GM21619 (cell line): ENCODE results near the gene AMBRA1.

Experiments
- ATAC-seq: cut with Tn5 transposase; IDR thresholded peaks from one replicate; pipeline ENCODE4 v1.9.1; 2021; ENCODE audit not compliant: unreplicated experiment

Gene AMBRA1

DNA sequence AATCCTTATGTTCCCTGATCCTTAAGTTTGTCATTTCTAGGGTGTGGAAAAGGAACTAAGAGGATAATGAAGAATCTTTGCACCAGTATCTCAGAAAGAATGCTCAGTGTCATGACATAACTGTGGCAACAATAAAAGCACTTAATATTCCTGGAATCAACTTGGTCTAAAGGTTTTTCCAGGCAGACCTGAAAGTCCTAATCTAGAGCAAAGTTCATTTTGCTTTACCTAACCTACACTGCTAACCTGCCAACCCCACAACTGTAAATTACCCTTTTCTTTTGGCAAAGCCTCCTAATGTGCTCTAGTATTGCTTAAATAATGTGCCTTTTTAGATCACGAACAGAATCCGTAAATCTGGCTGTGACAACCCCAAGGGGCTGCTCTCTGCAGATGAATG lies 82.5 kb downstream of the AMBRA1 start:
- ATAC-seq = no peak

DNA sequence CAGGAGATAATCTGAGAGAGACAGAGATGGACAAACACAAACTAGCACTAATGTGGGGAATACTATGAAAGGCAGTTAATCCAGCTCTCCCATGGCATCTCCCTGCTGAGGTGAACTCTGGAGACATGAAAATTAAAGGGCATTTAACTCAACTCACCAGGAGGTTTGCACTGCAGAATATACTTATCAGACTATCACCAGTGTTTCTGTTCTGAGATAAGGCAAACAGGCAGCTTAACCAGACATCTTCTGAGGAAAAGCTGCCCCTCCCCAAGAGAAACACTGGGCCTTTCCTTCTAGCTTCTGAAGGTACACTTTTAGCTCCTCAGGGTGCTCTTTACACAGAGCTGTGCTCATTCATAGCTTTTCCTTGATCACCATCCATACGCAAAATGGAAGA lies 85.5 kb downstream of the AMBRA1 start:
- no peak for ATAC-seq

DNA sequence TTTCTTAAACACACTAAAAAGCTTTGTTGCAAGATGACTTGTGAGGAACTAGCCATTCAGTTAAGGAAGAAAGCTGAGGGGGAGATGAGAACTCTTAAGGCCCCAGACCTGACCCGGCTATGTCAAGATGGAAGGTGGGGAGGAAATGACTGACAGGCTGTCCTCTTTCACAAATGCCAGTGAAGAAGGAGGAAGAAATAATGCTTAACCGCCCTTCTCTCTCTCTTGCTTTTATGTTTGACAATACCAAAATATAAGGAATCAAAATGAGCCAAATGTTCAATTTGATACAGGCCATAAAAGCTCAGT lies 87.4 kb downstream of the AMBRA1 start:
- no peak for ATAC-seq

DNA sequence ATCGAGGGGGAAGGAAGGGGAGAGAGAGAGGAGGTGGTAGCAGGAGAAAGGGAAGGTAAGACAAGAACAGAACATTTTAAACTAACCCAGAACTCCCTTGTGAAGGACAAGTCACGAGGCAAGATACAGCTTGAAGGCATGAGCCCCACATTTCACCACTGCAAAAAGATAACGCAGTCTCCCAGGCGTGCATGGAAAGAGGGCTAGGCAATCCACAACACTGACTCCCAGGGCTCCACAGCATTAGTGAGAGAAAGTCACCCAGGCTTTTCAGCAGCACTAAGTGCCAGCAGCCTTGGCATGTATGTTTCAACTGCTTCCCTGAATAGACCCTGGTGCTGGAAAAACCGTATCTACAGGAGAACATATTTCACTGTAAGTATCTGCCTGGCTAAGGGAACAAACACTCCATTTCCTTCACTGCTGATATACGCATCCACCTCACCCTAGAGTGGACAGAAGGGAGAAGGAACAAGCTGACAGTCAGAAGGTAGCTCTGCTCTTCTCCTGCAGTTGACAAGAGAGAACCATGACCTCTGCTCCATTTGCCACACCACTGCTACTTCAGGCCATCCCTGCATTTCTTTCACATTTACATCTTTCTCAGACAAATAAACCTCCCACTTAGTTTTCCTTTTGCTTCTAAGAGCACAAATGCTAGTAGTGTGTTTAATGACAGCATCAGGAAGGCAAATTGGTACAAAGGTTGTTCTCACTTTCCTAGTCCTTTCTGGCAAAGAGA lies 87.9 kb downstream of the AMBRA1 start:
- ATAC-seq = no peak

DNA sequence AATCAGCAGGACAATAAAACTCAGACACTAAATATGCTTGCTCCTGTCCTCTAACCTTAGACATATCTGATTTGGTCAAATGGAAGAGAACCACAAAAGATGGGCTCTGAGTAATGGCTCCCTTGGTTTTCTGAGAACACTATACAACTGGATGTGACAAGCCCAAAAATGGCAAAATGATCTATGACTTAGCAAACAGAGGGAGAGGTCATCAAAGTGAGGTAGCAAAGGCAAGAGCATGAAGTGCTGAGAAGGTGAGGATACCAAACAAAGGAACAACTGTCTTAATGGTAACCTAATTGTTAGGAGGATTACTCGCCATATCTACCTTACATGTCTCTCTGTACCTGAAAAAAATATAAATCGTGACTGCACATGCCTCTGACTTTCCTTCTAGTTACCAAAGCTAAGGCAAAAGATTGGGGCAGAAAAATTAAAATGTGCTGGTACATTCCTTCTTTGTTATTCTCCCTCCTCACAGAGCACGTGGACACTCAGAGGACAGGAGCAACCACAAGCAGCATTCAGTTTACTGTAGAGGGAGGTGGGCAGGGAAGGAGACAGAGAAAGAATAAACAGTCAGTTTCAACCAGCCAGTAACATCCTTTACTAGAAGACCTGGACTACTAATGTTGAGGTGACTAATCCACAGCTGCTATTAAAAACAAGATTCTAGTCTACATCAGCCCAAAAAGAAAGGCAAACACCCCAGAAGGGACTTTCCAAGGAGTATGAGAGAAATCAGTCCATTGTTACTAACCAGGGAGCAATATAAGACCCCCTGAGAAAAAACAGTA lies 88.8 kb downstream of the AMBRA1 start:
- no peak for ATAC-seq

DNA sequence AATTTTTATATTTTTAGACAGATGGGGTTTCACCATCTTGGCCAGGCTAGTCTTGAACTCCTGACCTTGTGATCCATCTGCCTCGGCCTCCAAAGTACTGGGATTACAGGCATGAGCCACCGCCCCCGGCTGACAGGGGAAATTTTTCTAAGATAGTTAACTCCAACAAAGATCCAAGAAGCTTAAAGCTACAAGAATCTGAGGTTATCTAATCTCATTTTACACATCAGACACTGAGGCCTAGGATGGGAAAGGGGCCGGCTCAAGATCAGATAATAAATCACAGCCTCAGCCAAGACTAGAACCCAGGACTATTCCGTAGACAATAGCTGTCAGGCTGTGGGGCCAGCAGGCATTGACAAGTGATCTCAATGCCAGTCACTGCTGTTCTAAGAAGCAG lies 94.0 kb downstream of the AMBRA1 start:
- ATAC-seq = no peak

DNA sequence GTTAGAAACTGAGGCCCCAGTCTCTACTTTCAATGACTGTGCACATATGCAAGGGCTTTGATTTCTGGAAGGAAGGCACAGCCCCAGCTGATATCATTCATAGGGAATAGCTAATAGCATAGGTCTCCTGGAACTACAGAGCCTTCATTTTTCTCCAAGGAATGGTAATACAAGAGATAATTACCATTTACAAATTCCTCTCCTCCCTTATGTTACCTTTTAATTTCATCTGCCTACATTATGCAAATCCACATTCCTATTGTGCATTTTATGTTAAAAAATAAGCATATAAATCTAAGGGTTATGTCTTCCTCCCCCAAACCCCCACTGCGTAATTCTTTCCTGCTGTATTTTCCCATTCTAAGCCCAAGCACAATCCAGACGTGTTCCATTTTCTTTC lies 94.9 kb downstream of the AMBRA1 start:
- ATAC-seq = no peak

DNA sequence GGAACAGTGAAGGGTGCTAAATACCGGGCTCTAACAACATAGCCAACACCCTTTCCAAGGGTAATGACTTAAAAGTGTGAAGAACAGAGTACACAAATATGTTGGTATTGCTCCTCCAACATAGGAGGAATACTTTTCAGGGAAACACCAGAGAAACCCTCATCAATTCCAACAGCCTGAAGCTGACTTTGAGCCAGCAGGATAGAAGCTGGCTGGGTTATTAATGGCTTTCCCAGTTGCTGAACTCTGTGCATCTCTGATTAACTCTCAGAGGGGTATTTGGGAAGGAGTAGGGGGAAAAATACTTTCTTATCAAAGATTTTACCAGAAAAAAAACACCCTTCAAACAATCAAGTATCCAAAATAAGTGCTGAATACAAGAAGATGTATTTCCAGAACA lies 95.6 kb downstream of the AMBRA1 start:
- no peak for ATAC-seq

DNA sequence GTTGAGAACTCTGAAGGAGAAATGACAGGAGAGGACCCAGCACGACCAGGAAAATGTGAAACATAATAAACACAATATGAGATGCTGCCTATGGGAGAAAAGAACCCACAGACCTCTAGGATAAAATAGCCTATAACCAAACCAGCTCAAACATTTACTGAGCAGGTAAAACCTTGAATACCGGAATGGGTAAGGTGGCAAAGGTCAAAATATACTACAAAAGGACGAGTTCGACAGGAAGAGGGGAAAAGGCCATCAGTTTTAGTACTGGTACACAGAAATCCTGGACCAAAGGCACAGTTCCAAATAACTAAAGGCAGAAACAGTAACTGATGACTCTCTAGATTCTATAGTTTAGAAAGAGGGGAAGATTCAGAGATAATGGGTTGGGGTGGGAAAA lies 96.3 kb downstream of the AMBRA1 start:
- no peak for ATAC-seq

DNA sequence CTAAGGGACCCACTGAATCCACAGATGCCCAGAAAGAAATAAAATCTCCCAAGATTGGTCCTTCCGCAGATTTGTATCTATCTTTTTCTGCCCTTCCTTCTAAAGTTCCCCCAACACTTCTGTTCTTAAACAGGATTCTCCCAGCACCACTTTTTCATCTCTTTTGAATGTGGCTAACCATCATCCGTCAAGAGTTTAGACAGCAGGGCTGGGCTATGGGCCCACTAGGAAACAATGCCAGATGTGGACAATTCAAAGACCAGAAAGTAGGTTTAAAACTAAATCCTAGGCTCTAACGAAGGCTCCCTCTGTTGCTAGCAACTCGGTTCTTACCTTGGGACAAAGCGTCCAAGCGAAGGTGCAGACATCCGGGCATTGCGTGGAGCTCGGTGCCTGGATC lies 100.0 kb downstream of the AMBRA1 start:
- no peak for ATAC-seq

DNA sequence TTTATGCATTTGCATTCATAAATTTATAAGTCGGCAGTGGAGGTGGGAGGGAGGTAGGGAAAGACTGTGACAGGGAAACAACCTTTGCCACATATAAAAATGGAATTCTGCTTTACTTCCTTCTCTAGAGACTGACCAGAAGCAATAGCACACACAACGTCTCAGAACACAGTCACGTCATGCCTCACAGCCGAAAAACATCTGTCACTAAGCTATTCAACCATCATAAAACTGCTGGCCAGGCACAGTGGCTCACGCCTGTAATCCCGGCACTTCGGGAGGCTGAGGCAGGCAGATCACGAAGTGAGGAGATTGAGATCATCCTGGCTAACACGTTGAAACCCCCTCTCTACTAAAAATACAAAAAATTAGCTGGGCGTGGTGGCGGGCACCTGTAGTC lies 101.3 kb downstream of the AMBRA1 start:
- ATAC-seq = no peak

DNA sequence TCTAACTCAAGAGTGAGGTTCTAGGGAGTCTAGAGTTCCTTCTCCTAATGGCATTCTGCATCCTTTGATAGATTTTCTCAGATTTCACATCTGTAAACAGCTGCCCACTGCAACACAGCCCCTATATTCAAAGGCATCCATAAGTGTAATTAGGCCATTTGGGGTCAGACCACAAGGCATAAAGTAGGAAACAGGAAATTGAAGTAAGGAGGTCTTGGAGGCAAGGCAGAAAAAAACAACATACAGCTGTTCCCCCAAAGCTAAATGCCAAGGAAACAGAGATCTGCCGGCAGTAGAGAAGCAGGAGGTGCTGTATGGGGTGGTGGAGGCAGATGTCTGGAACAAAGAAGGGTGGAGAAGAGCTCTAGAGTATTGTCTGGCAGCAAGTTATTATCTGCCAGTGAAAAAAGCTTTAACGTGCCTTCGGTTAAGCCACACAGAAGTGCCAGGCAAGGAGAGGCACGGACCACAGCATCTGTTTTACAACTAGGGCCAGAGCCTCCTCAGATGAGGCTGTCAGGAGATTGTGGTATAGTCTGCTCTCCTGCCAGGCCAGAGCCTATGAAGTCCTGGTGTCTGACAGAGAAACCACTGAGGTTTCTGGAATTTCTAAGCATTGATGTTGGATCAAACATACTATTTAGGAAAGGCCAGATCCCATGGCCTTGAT lies 102.0 kb downstream of the AMBRA1 start:
- no peak for ATAC-seq

DNA sequence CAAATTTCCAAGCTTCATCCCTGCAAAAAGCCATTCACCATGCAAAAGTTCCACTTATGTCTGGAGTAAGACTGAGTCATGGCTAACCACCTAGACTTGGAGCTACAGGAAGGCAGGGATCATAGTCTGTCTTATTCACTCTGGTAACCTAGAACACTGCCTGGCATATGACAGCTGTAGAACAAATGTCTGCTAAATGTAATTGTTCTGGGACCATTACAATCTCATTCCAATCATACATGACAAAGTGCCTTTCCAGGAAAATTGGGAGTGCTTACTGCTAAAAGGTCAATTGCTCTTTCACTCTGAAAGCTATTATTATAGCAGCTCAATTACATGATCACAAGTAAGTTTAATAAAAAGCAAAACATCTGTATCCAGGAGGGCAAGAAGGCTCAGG lies 103.2 kb downstream of the AMBRA1 start:
- no peak for ATAC-seq

DNA sequence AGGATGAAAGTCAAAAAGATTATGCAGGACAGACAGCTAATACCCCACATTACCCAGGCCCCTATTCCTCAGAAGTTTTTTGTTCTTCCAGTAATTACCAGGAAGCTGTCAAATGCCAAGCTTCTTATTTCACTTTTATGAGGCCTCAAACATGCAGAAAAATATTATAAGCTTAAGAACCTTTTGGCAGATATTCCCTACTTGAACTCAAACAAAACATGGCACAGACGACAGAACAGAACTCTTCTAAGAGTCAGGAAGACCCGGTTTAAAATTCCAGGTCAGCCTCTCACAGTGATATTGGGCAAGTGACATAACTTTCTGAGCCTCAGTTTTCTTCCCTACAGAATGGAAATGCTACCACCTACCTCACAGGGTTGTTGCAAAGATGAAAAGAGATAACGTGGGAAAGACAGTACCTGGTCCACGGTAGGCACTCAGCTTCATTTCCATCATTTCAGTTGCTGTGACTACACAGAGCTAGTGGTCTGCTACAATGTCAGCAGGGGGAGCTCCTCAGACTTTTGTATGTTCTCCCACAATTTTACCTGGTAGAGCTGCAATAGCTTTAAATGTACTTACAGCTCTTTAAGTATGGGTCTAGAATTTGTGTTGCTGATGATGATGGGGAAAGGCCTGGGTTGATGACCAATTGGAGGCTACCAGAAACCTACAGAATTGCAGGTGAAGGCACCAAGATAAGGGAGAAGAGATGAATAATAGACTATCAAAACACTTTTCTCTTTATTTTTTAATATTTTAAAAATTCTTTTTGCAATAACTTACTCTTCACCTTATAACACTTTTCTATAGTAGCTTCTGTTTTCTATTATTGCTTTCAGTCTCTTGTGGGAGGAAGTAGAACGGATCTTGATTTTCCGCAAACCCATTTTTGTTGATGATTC lies 103.9 kb downstream of the AMBRA1 start:
- peak; percentile 52 for ATAC-seq

DNA sequence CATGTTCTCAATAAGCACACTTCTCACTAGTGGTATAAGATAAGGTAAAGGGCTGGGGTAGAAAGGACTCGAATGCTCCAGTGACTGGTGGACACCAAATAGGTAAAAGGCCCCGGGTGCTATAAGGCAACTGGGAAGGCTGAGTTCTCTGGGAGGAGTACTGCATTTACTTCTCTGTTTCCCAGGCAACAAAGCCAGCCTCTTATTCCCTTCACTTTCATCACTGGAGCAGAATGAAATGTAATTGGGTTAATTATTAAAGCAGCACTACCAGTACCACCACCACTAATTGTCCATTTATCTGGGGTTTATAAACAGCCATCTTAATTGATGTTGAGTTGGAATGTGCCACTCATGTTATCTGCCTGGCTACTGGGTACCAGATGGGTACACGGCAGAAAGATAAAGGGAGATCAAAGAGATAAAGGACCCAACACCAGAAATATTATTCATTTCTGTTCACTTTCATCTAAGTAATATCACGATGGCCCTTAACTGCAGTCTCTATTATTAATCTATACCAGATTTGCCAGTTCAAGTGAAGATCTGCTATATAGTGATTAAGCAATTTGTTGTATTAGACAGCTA lies 107.9 kb downstream of the AMBRA1 start:
- ATAC-seq = no peak

DNA sequence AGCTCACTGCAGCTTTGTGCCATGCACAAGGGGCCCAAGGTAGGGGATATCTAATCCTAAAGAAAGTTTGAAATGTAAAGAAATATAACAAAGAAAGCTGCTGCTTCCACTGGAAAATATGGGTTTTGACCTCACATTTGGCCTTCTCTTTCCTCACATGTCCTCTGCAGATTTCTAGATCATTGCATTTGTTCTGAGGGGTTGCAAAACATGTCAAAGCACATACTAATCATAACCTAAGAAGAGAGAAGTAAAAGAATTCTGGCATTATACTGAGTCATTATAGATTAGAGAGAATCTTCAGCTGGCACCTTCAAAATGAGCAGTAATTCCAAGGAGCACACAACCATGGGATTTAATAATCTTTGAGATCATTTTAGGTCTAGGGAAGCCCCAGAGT lies 109.7 kb downstream of the AMBRA1 start:
- ATAC-seq = no peak

DNA sequence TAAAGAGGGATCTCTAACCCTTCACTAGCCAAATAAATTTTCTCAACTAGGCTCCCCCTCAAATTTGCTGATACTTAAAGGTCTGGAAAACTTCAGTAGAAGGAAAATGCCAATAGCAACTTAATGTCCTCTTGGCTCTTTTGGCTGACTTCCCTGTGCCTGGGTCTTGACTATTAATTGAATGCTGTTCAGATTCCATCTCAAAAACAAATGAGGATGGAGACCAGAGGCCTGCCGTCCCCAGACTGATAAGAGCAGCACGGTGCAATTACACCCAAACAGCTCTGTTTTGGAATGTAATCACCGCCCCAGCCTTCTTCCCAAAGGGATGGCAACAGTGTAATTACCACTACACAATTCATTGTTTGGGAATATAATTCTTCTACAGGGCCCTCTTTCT lies 112.9 kb downstream of the AMBRA1 start:
- no peak for ATAC-seq

DNA sequence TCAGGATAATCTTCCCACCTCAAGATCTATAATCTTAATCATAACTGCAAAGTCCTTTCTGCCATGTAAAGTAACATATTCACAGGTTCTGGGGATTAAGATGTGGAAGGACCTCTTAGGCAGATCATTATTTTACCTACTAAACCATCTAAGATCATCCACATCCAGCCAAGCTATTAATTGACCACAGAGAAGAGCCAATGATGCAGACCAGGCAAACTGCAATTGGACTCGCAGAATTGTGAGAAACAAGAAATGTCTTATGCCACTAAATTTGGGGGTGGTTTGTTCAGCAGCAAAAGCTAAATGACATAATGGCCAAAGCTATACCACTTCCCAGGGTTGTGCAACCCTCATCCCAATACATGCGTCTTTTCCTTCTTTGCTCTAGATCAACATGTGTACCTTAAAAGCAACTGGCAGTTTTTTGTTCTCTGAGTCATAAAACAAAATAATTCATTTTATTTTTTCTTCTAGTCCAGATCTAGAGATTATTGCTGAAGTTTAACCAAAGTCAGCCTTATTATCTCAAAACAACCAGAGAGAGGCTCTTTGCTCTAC lies 113.6 kb downstream of the AMBRA1 start:
- ATAC-seq = no peak

DNA sequence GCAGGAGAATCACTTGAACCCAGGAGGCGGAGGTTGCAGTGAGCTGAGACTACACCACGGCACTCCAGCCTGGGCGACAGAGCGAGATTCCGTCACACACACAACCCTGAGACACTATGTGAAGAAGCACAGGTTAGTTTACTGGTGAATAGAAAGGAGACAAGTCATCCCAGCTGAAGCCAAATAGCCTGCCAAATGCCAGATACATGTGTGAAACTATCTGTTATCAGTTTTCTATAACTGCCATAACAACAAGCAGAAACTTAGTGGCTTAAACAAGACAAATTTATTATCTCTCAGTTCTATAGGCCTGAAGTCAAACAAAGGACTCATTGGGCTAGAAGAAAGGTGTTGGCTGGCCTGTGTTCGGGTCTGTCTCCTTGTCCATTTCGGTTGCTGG lies 114.2 kb downstream of the AMBRA1 start:
- no peak for ATAC-seq

DNA sequence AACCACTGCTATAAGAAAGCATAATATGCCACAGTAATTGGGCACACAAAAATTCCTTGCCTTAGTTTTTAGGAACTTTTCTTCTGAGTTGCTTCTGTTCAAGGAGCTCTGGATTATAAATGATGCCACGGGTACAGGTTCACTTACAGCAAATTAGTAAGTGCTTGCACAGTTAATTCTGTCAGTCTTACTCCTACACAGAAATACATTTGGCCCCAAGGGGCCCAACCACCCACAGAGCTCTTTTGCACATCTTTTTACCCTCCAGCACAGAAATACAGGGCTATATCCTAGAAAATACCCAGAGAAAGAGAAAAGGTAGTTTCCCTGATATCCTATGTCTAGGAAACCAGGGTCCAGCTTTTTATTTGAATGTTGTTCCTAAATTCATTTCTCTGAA lies 115.6 kb downstream of the AMBRA1 start:
- no peak for ATAC-seq

DNA sequence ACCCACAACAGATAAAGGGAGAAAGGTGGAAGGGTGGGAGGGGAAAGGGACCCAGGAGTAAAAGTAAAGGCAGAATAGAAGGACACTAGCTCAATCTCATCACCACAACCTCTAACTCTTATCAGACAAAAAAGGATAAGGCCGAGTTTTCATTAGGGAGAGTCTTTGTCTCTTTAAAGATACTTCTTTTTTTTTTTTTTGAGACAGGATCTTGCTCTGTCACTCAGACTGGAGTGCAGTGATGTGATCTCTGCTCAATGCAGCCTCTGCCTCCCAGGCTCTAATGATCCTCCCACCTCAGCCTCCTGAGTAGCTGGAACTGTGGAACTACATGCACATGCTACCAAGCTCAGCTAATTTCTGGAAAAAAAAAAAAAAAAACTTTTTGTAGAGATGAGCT lies 116.7 kb downstream of the AMBRA1 start:
- ATAC-seq = no peak
